Measurements from ENCODE around the gene KRTAP5-5. TPM values are rescaled to one million over a fixed set of nuclear protein-coding genes. Genes with fewer than 3 reads are reported as not detected.

Gene KRTAP5-5
- total RNA-seq, 2 donors from 2014 or later = not detected

DNA sequence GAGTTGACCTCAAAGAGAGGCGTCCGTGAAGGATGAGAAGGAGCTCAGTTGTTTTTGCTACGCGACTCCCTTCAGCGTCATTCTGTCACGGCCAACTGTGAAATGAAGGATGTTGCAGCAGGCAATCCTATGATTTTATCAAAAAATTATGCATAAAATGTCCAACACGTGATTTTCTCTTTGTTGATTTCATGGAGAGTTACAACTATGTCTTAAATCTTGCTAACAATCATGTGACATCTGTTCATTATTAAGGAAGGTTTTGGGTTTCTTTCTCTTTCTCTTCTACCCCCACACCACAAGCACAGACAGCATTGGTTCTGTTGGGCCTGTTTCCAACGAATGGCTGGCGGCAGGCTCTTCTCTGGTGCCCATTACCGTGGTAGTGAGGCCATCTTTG is 11.3 kb upstream of the KRTAP5-5 start:
- no peaks in the 10 kb centered on the region for H3K36me3 ChIP-seq (replicated peaks in 1 of 2; ENCODE audit: insufficient read depth in 1 of 2, low read depth in 2 of 2)
- H3K27me3 ChIP-seq = no peaks in the 10 kb centered on the region
- DNase-seq (no peak), ATAC-seq (no peak)
- no peaks in the 10 kb centered on the region for H3K9me3 ChIP-seq
- WGBS, 2 donors = 64 to 81% methylated on average over 10 of the region's 10 CpGs
- H3K27ac ChIP-seq = no peak overlapping the region
- H3K4me1 ChIP-seq = no peaks in the 10 kb centered on the region
- H3K4me3 ChIP-seq = no peak overlapping the region
- no peak for TF ChIP-seq POLR2A (IDR thresholded peaks at IDR 0.05)
- TF ChIP-seq, protein P1, sequence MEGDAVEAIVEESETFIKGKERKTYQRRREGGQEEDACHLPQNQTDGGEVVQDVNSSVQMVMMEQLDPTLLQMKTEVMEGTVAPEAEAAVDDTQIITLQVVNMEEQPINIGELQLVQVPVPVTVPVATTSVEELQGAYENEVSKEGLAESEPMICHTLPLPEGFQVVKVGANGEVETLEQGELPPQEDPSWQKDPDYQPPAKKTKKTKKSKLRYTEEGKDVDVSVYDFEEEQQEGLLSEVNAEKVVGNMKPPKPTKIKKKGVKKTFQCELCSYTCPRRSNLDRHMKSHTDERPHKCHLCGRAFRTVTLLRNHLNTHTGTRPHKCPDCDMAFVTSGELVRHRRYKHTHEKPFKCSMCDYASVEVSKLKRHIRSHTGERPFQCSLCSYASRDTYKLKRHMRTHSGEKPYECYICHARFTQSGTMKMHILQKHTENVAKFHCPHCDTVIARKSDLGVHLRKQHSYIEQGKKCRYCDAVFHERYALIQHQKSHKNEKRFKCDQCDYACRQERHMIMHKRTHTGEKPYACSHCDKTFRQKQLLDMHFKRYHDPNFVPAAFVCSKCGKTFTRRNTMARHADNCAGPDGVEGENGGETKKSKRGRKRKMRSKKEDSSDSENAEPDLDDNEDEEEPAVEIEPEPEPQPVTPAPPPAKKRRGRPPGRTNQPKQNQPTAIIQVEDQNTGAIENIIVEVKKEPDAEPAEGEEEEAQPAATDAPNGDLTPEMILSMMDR (IDR thresholded peaks at IDR 0.05) = no peak
- intact Hi-C loops (cut with DNase I) = no loop called here

DNA sequence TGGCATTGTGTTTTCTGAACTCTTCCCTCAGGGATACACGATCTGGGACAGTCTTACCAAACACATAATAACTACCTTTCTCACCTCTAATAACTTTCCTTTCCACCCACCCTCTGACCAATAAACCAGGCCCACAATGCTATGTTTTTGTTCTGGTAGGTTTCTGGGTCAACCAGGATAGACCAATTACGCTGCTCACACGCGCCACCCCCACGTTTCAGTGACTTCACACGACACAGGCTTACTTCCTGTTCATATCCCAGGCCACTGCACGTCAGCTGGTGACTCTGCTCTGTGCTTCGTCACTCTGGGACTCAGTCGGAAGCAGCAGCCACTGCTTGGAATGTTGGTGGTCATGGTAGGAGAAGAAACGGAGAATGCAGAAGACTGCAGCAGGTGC is 10.1 kb upstream of the KRTAP5-5 start:
- H3K27me3 ChIP-seq = no peaks in the 10 kb centered on the region
- no peak for DNase-seq
- no peak for TF ChIP-seq POLR2A (IDR thresholded peaks at IDR 0.05)
- TF ChIP-seq, protein P1 (IDR thresholded peaks at IDR 0.05) = no peak
- intact Hi-C loops (cut with DNase I) = no loop called here
- H3K9me3 ChIP-seq = no peaks in the 10 kb centered on the region
- 51 to 68% methylated on average over 10 of the region's 10 CpGs for WGBS, 2 donors
- no peak overlapping the region for H3K27ac ChIP-seq
- H3K4me3 ChIP-seq = no peak overlapping the region
- H3K36me3 ChIP-seq (replicated peaks in 1 of 2; ENCODE audit: insufficient read depth in 1 of 2, low read depth in 2 of 2) = no peaks in the 10 kb centered on the region
- no peaks in the 10 kb centered on the region for H3K4me1 ChIP-seq
- no peak for ATAC-seq

DNA sequence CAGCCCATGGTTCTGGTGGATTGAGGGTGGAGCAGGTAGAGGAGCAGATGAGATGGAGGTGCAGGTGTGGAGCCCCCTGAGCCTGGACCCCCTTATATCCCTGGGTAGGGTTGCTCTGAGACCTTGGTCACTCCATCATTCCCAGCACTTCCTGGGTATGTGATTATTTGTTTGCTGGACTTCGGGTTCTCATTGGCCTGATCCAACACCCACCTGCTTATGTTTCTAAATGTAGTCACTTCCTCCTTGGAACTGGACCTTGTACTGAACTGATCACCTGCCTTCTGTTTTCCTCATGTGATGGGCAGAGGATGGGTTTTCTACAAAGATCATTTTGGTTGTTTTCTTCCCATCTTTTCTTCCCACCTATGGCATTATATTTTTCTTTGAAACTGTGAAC is 7.5 kb upstream of the KRTAP5-5 start, which contains the start of gene KRTAP5-4:
Gene KRTAP5-4 (minus strand): TSS at position 53 of the 400 bp plus-strand sequence. CDS start 45 bp downstream, at position 8.
- Histone ChIP-seq H3K27me3 (no peaks in the 10 kb centered on the region), H3K4me3 (no peak within 1 kb of the TSS), H3K4me1 (no peaks in the 10 kb centered on the region), H3K9me3 (no peaks in the 10 kb centered on the region), H3K36me3 (replicated peaks in 1 of 2; ENCODE audit: insufficient read depth in 1 of 2, low read depth in 2 of 2) (no peaks in the 10 kb centered on the region), H3K27ac (no peak within 1 kb of the TSS)
- ATAC-seq = no peak
- DNase-seq = no peak
- TF ChIP-seq, protein P1 (IDR thresholded peaks at IDR 0.05) = no peak
- WGBS, 2 donors = 0 to 12% methylated on average over 1 of the region's 1 CpG
- intact Hi-C loops (cut with DNase I) = no loop called here

DNA sequence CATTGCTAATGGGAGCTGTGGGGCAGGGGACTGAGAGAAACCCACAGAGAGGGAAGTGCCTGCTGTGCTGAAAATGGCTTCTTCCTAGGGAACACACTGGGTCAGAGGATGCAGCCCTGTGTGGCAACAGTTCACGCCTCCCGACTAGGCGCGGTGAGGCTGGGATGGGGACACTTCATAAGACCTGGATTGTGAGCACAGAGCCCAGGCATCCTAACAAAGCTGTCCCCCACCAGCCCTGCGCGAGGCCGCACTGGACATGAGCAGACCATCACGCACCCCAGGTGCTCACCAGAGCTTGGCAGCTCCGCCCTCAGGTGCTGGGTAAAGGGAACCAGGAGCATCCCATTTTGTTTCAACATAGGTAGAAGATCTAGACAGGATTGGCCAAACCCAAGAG is 5.9 kb upstream of the KRTAP5-5 start:
- 78 to 86% methylated on average over 7 to 9 of the region's 9 CpGs for WGBS, 2 donors
- H3K27me3 ChIP-seq = no peaks in the 10 kb centered on the region

DNA sequence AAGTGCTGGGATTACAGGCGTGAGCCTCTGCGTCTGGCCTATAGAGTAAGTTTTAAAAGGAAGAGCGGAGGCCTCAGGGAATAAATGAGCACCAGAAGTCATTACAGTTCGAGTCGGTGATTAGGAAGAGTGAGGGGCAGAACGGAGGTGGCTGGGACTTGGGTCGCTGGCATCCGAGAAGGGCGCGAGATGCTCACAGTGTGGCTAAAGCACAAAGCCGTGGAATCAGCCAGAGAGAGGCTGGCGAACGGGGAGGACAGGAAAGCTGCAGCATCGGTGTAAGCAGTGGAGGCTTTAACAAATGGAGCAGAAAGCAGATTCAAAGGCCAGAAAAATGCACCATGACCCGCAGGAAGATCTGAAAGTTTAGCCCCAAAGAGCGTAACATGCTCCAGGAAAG is 5.0 kb upstream of the KRTAP5-5 start:
- ATAC-seq = no peak
- H3K9me3 ChIP-seq = no peaks in the 10 kb centered on the region
- no peak for DNase-seq
- no peaks in the 10 kb centered on the region for H3K36me3 ChIP-seq (replicated peaks in 1 of 2; ENCODE audit: insufficient read depth in 1 of 2, low read depth in 2 of 2)
- TF ChIP-seq POLR2A (IDR thresholded peaks at IDR 0.05) = no peak
- TF ChIP-seq, protein P1 (IDR thresholded peaks at IDR 0.05) = no peak
- 75 to 76% methylated on average over 16 of the region's 16 CpGs for WGBS, 2 donors
- no peak overlapping the region for H3K4me3 ChIP-seq
- H3K27ac ChIP-seq = no peak overlapping the region
- intact Hi-C loops (cut with DNase I) = no loop called here
- no peaks in the 10 kb centered on the region for H3K27me3 ChIP-seq
- H3K4me1 ChIP-seq = peaks cover 7% of the 10 kb centered on the region

More for the DNA sequence above, 5.9 kb upstream of the KRTAP5-5 start:
- H3K27ac ChIP-seq = no peak overlapping the region
- intact Hi-C loops (cut with DNase I) = no loop called here
- H3K9me3 ChIP-seq = no peaks in the 10 kb centered on the region
- peaks cover under 1% of the 10 kb centered on the region for H3K4me1 ChIP-seq
- ATAC-seq = no peak
- no peak for DNase-seq
- H3K36me3 ChIP-seq (replicated peaks in 1 of 2; ENCODE audit: insufficient read depth in 1 of 2, low read depth in 2 of 2) = no peaks in the 10 kb centered on the region
- TF ChIP-seq, protein P1 (IDR thresholded peaks at IDR 0.05) = no peak
- TF ChIP-seq POLR2A (IDR thresholded peaks at IDR 0.05) = no peak
- no peak overlapping the region for H3K4me3 ChIP-seq

Measured in body of pancreas (tissue), 4 donors.